NCI-H2171 treated with DMSO at 0.1 percent for 48 hours (cell line): ENCODE data around the gene ATG3.
"Not testable (repeated sequence)": the region's sequence is repeated elsewhere in the genome, so short reads cannot be mapped to it uniquely, and the experiment has no call there.

Experiments
- DNase-seq: peaks from one replicate; lab custom pipeline; 2025; lab: John Stamatoyannopoulos, UW

Gene ATG3

GRCh38 chr3:112560721-112561483 is 860 bp downstream of the ATG3 start:
- peak; percentile 85 for DNase-seq

GRCh38 chr3:112560307-112560706 is 1.5 kb downstream of the ATG3 start:
- DNase-seq, result no peak

DNA sequence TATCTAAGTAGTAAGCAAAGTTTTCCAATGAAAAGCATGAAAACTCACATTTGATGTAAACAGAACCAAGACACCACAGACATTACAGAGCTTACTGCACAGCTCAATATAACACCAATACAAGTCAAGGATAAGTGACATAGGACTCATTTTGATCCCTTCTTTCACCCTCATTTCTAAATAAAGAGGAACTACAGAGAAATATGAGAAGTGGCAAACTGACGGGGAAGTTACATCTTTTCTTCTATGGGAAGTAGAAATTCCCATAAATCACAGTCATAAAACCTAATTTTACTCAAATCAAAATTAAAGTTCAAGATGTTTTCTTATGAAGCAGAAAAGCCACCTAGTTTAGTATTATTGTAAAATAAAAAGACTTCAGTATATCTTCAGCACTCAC is 3.8 kb downstream of the ATG3 start:
- no peak for DNase-seq

DNA sequence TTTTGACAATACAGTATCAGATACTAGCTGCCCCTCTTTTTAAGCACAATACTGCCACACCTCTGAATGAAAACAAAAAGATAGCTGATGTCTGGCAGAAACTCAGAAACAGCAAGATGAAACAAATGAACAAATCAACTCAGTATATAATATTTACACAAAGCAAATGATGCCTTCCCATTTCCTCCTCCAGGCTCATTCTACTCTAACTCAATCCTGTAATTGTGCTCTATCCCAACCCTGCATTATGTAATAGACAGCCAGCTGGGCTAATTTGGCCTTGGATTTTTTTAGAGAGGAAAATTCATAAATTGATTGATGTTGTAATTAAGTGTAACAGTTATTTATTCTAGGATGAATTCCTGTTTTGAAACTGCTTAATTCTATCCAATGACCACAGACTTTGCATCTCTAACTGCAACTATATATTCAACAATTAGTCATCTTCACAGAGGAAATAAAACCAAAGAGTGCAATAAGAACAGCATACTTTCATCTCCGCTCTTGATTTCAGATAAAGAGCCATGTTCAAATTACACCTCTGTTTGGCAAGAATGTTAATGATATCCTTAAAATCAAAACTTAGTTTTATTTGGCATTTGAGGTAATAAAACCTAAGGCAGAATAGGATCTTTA is 6.1 kb downstream of the ATG3 start:
- DNase-seq, result no peak

- no peak for DNase-seq
These were observed 10.9 kb downstream of the ATG3 start for GRCh38 chr3:112550859-112551258.

DNA sequence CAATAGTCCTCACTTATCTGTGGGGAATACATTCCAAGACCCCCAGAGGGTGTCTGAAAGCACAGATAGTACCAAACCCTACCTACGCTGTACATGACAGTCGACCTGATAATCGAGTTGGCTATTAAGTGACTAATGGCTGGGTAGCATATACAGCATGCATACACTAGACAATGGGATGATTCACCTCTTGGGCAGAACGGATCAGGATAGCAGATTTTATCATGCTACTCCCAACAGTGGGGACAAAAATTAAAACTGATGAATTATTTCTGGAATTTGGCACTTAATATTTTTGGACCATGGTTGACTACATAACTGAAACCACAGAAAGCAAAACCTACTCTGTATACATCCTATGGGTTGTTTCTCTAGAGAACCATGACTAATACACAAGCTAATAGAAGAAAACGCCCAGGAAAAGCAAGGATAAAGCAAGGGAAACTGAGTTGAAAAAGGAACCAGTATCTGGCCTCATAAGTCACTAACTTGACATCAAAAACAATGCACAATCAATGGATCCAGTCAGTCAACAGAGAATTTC is 15.5 kb downstream of the ATG3 start:
- DNase-seq, result no peak

GRCh38 chr3:112539825-112540650 is 21.7 kb downstream of the ATG3 start:
- DNase-seq, result no peak

GRCh38 chr3:112531358-112531781 is 30.4 kb downstream of the ATG3 start:
- peak; percentile 57 for DNase-seq

DNA sequence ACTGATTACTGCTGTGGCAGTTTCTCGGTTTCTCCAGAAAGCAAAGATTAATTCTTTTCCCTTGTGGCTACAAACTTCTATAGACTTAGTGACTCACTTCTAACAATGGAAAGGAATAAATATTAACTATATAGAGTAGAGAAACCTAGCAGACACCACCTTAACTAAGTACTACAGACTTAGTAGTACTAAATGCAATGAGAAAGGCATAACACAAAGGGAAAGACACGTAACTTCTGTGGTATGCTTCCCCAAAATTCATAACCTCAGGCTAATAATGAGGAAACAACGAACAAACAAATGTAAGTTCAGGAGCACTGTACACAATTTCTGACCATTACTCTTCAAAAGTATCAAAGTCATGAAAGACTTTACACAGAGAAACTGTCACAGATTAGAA is 31.2 kb downstream of the ATG3 start:
- DNase-seq, result no peak

GRCh38 chr3:112524127-112524526 is 37.6 kb downstream of the ATG3 start:
- DNase-seq, result not testable (repeated sequence)

DNA sequence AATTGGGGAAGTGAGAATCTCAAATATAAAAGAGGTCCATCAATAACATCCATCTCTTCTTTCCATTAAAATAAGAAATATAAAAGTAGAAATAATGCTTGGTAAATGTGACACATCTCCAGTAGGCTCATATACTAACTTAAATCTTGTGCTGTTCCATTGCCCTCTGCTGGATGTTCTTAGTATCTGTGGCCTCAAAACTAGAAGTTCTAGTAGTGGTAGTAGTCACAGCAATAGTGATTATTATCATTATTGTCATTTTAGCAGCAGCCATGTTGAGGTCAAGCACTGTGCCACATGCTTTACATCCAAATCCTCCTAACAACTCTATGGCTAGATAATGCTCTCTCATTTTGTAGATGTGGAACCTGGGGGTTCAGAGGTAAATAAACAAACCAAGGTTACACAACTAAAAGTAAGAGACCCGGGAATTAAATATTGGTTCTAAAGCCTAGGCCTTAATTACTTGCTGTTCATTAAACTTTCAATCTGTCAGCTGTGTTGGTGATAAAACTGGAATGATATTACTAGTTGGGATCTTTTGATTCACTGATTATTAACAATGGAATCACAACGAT is 42.2 kb downstream of the ATG3 start:
- peak; percentile 90 for DNase-seq

DNA sequence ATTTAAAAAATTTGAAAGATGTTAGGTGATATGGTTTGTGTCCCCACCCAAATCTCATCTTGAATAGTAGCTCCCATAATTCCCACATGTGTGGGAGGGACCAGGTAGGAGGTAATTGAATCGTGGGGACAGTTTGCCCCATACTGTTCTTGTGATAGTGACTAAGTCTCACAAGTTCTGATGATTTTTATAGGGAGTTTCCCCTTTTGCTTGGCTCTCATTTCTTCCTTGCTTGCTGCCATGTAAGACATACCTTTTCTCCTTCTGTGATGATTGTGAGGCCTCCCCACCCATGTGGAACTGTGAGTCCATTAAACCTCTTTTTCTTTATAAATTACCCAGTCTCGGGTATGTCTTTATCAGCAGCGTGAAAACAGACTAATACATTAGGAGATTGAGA is 42.8 kb downstream of the ATG3 start:
- DNase-seq, result not testable (repeated sequence)

DNA sequence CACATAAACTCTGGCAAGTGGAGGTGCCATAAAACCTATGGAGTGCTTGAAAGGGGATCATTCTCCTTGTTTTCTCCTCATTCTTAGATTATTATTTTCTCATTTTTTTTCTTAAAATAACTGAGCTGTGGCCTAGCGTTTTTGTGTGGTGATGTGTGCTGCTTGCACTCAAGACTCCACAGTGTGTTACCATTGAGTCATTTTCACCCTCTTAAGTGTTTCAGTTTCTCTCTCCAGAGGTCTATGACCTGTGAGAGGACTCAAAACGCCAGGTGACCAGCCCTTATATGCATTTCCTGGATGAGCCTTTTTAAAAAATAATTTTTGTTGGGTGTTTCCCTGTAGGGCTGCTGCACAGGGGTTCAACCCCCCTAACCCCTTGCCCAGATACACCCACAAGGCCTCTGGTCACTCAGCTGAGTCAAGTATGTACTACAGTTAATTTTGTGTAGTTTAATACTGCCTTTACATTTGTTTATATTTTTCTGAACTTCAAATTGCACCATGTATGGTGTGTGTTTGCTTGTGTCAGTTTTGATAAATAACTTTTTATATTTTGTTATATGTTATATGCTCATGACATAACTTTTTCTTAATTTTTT is 47.1 kb downstream of the ATG3 start:
- DNase-seq, result no peak

DNA sequence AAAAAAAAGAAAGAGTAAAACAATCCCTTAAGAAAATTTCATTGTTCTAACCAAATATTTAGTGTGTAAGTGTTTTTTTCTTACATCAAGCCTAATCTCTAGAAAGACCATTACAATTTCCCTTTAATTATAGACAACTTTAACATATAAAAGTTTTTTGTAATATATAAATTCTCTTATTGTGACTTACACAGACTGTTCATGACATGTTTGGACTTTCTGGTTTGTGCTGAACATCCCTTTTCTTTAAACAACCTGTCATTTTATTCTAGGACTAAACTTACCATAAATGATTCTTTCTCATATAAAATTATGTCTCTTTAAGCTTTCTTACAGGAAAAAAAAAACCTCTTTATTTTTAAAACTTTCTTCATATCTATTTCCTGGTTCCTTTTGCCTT is 49.4 kb downstream of the ATG3 start:
- peak; percentile 27 for DNase-seq

DNA sequence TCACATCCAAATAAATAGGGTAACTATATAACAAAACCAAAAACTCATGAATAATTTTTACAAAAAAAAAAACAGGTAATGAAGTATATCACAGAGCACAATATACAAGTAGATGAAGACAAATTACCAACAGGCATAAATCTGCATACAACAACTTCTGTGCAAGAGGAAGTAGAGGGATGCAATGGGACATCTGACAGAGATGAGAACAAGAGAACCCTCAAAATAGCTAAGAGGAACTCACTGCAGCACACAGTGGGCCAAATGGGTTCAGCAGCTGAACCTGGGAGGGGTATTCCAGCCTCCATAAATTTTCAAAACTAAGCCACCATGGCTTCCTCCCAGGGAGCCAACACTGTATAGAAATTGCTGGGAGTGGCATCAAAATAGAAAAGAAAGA is 52.9 kb downstream of the ATG3 start:
- DNase-seq, result no peak

DNA sequence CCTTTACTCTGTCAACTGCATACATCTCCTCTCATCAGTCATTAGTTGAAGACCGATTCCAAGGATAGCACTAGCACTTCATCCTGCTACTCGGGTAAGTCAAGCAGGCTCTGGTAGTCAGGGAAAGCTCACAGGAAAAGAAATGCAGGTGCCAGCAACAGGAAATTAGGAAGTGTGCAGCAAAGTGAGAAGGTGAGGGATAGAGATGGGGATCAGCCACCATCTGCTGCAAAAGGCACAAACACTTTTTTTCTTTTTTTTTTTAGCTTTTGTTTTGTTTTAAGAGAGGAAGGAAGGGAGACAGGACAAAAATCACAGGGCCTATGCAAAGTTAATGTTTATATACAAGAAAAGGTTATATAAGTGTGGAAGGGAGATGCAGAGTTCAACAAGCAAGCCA is 53.5 kb downstream of the ATG3 start:
- DNase-seq, result peak; percentile 78

GRCh38 chr3:112505907-112506306 is 55.9 kb downstream of the ATG3 start:
- no peak for DNase-seq

- DNase-seq, result no peak
These were observed 57.6 kb downstream of the ATG3 start for GRCh38 chr3:112504123-112504522.

DNA sequence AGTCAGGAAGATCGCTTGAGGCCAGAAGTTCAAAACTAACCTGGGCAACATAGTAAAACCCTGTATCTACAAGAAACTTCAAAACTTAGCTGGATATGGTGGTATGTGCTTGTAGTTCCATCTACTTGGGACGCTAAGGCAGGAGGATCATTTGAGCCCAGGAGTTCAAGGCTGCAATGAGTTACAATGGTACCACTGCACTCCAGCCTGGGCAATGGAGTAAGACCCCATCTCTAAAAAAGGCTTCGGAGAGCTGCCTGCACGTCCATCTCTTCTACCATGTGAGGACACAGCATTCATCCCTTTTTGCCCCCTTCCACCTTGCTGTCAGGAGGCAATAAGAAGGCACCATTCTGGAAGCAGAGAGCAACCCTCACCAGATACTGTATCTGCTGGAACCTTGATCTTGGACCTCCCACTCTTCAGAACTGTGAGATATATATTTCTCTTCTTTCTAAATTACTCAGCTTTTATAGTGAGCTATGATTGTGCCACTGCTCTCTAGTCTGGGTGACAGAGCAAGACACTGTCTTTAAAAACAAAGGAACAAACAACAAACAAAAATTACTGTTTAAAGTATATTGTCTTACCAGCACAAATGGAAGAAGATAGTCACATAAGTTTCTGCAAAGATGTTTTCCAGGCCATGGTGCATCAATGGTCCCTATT is 58.3 kb downstream of the ATG3 start:
- no peak for DNase-seq

- no peak for DNase-seq
These were observed 61.1 kb downstream of the ATG3 start for GRCh38 chr3:112500621-112501020.
